Measurements from ENCODE around the gene MAP3K8. TPM values are rescaled to one million over a fixed set of nuclear protein-coding genes. Genes with fewer than 3 reads are reported as not detected.
A peak's percentile ranks its signal among the peaks of the same experiment; 100 is the strongest.
"Not testable (repeated sequence)": the region's sequence is repeated elsewhere in the genome, so short reads cannot be mapped to it uniquely, and the experiment has no call there.

Gene MAP3K8
- total RNA-seq, 1 donor from 2014 or later, result 160 TPM

DNA sequence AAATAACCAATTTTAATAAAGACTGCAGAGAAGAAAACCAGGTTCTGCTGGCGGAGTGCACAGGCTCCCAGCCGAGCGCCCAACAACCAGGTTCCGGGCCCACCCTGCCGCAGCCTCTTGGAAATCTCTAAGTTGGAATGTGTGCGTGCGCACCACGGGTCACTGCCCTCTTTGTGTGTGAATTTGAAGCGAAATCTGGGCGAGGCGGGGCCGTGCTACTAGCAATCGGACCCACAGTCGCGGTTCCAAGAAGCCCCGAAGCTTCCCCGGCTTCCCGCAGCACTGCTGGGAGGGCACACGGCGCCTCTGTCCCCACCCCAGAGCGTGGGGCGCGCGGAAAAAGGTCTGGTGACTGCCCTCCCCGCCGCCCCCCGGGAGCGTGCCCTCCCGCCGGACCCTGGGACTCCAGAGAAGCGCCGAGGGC, 666 bp upstream of the MAP3K8 start:
- ChIA-PET CTCF (interaction anchor here (1.3 to 3.3 kb wide), 5 partner anchors 13 to 158 kb away, joined by 3 to 22 read pairs (median 4); no protein-coding TSS in a partner anchor), POLR2A (interaction anchor here (0.6 to 8.9 kb wide), 27 partner anchors 10 to 650 kb away, joined by 3 to 427 read pairs (median 5); partner anchors contain the start of gene MTPAP)
- Mint-ChIP-seq H3K4me3 (peak overlapping the region; percentile 95), H3K9me3 (no peaks in the 10 kb centered on the region), H3K27ac (peak overlapping the region; percentile 94), H3K4me1 (peaks cover 71% of the 10 kb centered on the region), H3K36me3 (ENCODE audit: low read depth) (peaks cover 46% of the 10 kb centered on the region), H3K27me3 (no peaks in the 10 kb centered on the region)
- intact Hi-C loops (cut with micrococcal nuclease), result loop anchor here (1.0 to 5.0 kb wide), 3 partner anchors 13 to 1944 kb away; no protein-coding TSS in a partner anchor
- peak; percentile 11 for ATAC-seq (ENCODE audit: low read depth)
- DNase-seq, result no peak
- no peak for TF ChIP-seq CTCF (IDR thresholded peaks at IDR 0.05)

- CTCF ChIA-PET, result interaction anchor here (0.8 to 3.3 kb wide), 7 partner anchors 14 to 157 kb away, joined by 3 to 22 read pairs (median 4); no protein-coding TSS in a partner anchor
These were observed 489 bp downstream of the MAP3K8 start for GRCh38 chr10:30434273-30435072.

GRCh38 chr10:30435073-30435422, 1.1 kb downstream of the MAP3K8 start:
- Mint-ChIP-seq H3K27me3 (no peaks in the 10 kb centered on the region), H3K9me3 (no peaks in the 10 kb centered on the region), H3K27ac (peak overlapping the region; percentile 94), H3K4me1 (peaks cover 77% of the 10 kb centered on the region), H3K36me3 (ENCODE audit: low read depth) (peaks cover 63% of the 10 kb centered on the region), H3K4me3 (peak overlapping the region; percentile 95)
- POLR2A ChIA-PET, result interaction anchor here (0.7 to 8.9 kb wide), 12 partner anchors 10 to 149 kb away, joined by 3 to 427 read pairs (median 10); no protein-coding TSS in a partner anchor
- CTCF ChIA-PET, result interaction anchor here (0.8 to 3.3 kb wide), 6 partner anchors 15 to 156 kb away, joined by 3 to 22 read pairs (median 5); no protein-coding TSS in a partner anchor
- DNase-seq (no peak), ATAC-seq (ENCODE audit: low read depth) (no peak)
- intact Hi-C loops (cut with micrococcal nuclease), result loop anchor here (2.0 kb wide), 3 partner anchors 20 to 1494 kb away; partner anchors contain the start of gene ARHGAP12
- no peak for TF ChIP-seq CTCF (IDR thresholded peaks at IDR 0.05)

More at GRCh38 chr10:30434273-30435072, 489 bp downstream of the MAP3K8 start:
- peak; percentile 45 for ATAC-seq (ENCODE audit: low read depth)
- no peaks in the 10 kb centered on the region for H3K27me3 Mint-ChIP-seq
- peak overlapping the region; percentile 94 for H3K27ac Mint-ChIP-seq
- H3K36me3 Mint-ChIP-seq (ENCODE audit: low read depth), result peaks cover 58% of the 10 kb centered on the region
- no peak for TF ChIP-seq CTCF (IDR thresholded peaks at IDR 0.05)
- intact Hi-C loops (cut with micrococcal nuclease), result loop anchor here (1.0 to 5.0 kb wide), 10 partner anchors 19 to 1943 kb away; partner anchors contain the start of genes ARHGAP12 and EPC1
- H3K4me1 Mint-ChIP-seq, result peaks cover 76% of the 10 kb centered on the region
- no peaks in the 10 kb centered on the region for H3K9me3 Mint-ChIP-seq
- peak overlapping the region; percentile 95 for H3K4me3 Mint-ChIP-seq
- POLR2A ChIA-PET, result interaction anchor here (0.9 to 8.9 kb wide), 24 partner anchors 9 to 157 kb away, joined by 3 to 427 read pairs (median 7); partner anchors contain the start of gene MTPAP
- DNase-seq, result peak; percentile 74

- ATAC-seq (ENCODE audit: low read depth); H3K9me3 Mint-ChIP-seq; DNase-seq; H3K27me3 Mint-ChIP-seq: not testable (repeated sequence)
- CTCF ChIA-PET, result interaction anchor here (0.7 to 3.3 kb wide), 3 partner anchors 15 to 22 kb away, joined by 3 to 22 read pairs (median 17); no protein-coding TSS in a partner anchor
- POLR2A ChIA-PET, result interaction anchor here (0.7 to 8.9 kb wide), 9 partner anchors 18 to 149 kb away, joined by 3 to 427 read pairs (median 5); no protein-coding TSS in a partner anchor
- peak overlapping the region; percentile 94 for H3K27ac Mint-ChIP-seq
- H3K36me3 Mint-ChIP-seq (ENCODE audit: low read depth), result peaks cover 69% of the 10 kb centered on the region
- intact Hi-C loops (cut with micrococcal nuclease), result loop anchor here (2.0 kb wide), 3 partner anchors 19 to 1493 kb away; partner anchors contain the start of gene ARHGAP12
- peak overlapping the region; percentile 95 for H3K4me3 Mint-ChIP-seq
- H3K4me1 Mint-ChIP-seq, result peaks cover 76% of the 10 kb centered on the region
These were observed 1.6 kb downstream of the MAP3K8 start for GRCh38 chr10:30435499-30436167.

GRCh38 chr10:30436191-30436611, 2.2 kb downstream of the MAP3K8 start:
- no peaks in the 10 kb centered on the region for H3K27me3 Mint-ChIP-seq
- intact Hi-C loops (cut with micrococcal nuclease), result no loop called here
- no peak for ATAC-seq (ENCODE audit: low read depth)

More at GRCh38 chr10:30436191-30436611, 2.2 kb downstream of the MAP3K8 start:
- ChIA-PET POLR2A (interaction anchor here (0.7 to 8.9 kb wide), 9 partner anchors 11 to 97 kb away, joined by 3 to 427 read pairs (median 4); no protein-coding TSS in a partner anchor), CTCF (interaction anchor here (0.7 to 3.3 kb wide), 5 partner anchors 11 to 97 kb away, joined by 3 to 17 read pairs (median 10); no protein-coding TSS in a partner anchor)
- peak overlapping the region; percentile 95 for H3K4me3 Mint-ChIP-seq
- peaks cover 75% of the 10 kb centered on the region for H3K36me3 Mint-ChIP-seq (ENCODE audit: low read depth)
- DNase-seq, result no peak
- H3K4me1 Mint-ChIP-seq, result peaks cover 75% of the 10 kb centered on the region
- H3K27ac Mint-ChIP-seq, result peak overlapping the region; percentile 94
- TF ChIP-seq CTCF (IDR thresholded peaks at IDR 0.05), result no peak
- no peaks in the 10 kb centered on the region for H3K9me3 Mint-ChIP-seq

All from activated B cell treated with CpG ODN at 0.5 μM for 24 hours (primary cell).